H4 (cell line): Measurements from ENCODE around the gene LEUTX. TPM values are rescaled to one million over a fixed set of nuclear protein-coding genes. Genes with fewer than 3 reads are reported as not detected.
"Not testable (repeated sequence)": the region's sequence is repeated elsewhere in the genome, so short reads cannot be mapped to it uniquely, and the experiment has no call there.

Experiments used
- DNase-seq: peaks from one replicate; pipeline ENCODE4 v3.0.0-alpha.2; 2015; ENCODE audit warnings: low spot score
- total RNA-seq: library from RNA; depleted of rRNA; stranded (reverse); fragments of >200 nt; shearing (Covaris generic); gene quantifications from 2 replicates; pipeline ENCODE4 v1.2.3, GENCODE V29; 2014

Gene LEUTX
- total RNA-seq, 1 experiment from 2014 or later = not detected

DNA sequence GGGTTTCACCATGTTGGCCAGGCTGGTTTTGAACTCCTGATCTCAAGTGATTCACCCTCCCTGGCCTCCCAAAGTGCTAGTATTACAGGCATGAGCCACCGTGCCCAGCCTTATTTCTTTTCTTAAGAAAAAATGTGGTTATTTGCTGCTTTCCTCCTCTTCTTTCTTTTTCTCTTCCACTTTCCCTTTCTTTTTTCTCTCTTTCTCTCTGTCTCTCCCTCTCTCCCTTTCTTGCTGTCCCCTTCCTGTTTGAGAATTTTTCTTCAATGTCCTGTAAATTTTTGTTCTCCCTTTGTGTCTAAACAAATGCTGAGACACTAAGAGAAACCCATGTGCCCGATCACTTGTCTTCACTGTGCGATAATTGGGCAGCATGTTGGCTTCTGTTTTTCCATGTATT lies 2.2 kb downstream of the LEUTX start:
- DNase-seq = no peak

DNA sequence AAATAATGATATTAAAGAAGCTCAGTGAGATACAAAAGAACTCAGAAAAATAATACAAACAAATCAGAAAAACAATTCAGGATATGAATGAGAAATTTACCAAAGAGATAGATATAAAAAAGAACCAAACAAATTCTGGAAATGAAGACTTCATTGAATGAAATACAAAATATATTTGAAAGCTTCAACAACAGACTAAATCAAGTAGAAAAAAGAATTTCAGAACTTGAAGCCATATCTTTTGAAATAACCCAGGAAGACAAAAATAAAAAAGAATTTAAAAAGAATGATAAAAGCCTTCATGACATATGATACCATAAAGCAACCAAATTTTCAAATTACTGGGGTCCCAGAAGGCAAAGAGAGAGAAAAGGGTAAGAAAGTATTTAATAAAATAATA lies 9.6 kb downstream of the LEUTX start:
- DNase-seq = no peak

DNA sequence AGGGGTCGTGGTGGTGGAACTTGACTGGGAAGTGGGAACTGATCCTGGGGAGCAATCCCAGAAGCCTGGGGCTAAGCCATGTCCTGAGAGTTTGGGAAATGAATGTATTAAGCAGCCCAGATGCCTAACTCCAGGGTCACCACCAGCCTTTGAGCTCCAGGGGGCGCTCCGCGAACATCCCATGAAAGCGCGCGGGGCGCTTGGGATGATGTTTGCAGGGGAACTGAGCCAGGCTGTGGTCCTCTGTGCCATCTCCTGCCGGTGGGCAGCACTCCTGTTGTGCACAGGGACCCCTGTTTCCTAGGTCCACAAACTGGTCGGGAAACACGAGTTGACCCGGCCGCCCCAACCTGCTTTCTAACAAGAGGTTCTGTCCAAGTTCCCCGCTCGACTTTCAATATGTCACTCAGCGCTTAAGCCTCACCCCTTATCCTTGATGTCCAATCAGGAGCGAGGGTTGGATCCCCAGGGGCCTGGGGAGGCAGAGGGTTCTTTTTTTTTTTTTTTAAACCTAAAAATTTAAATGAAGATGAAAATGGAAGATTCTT lies 14.4 kb downstream of the LEUTX start:
- DNase-seq = peak; percentile 48

DNA sequence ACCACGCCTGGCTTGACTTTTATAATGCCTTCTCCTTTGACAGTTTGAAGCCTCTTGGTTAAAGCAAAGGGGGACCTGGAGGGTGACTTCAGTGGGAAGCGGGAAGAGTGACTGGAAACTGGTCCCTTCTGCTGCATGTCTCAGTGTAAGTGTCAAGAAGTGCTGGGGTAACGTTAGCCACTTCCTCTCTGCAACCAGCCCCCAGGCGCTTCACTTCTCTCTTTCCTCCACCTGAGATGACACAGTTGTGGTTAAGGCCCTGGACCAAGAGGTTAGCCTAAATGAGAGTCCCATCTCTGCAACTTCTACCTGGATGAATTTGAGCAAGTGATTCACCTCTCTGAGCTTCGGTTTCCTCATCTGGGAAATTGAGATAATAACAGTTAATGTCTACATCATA lies 16.3 kb downstream of the LEUTX start:
- no peak for DNase-seq

DNA sequence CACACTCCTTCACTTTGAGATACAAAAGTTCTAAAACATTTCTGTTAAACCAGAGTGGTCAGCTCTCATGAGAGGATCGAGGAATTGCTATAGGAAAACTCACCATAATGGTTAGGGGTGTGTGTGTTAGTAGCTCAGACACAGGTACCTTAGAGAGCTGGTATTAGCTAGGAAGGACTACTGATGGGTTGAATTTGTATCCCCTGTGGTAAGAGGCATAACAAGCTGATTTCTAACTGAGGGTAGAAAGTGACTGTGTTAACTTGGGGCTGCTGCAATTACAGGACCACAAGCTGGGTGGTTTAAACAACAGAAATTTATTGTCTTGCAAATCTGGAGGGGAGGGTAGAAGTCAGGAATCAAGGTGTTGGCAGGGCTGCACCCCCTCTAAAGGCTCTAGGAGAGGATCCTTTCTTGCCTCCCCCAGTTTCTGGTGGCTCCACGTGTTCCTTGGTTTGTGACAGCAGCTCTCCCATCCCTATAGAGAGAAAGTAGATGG lies 17.4 kb downstream of the LEUTX start:
- no peak for DNase-seq

DNA sequence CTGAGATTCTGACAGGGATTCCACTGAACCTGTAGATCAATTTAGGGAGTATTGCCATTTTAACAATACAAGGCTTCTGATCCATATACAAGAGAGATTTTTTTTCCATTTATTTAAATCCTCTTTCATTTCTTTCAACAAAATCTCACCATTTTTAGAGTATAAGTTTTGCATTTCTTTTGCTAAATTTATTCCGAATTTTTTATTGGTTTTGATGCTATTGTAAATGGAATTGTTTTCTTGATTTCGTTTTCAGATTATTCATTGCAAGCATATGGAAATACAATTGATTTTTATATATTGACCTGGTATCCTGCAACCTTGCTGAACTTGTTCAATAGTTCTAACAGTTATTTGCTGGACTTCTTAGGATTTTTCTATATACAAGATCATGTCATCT lies 18.4 kb downstream of the LEUTX start:
- DNase-seq = no peak

DNA sequence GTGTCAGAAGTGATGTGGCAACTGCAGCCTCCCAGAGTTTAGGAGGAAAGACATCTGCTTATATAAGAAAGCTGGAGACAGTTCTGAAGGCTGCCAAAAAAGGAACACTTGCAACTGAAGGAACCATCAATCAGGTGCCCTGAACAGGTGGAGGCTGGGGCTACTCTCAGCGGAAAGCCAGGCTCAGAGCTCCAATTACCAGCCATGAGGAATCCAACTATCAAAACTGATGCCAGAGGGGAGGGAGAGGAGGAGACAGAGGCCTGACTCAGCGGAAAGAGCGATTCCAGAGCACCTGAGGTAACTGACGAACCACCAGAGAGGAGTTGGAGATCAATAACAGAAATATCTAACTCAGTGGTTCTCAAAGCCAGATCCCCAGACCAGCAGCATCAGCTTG lies 24.3 kb downstream of the LEUTX start:
- DNase-seq = no peak

DNA sequence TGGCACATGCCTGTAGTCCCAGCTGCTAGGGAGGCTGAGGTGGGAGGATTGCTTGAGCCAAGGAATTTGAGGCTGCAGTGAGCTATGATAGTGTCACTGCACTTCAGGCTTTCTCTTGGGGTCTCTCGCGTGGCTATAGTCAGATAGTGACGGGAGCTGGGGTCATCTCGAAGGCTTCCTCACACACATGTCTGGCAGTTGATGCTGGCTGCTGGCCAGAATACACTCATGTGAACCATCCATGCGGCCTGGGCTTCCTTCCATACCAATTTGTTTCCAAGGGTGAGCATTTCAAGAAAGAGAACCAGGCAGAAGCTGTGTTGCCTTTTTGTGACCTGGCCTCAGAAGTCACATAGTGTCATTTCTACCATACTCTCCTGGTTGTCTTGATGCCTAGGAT lies 26.4 kb downstream of the LEUTX start:
- DNase-seq = no peak

DNA sequence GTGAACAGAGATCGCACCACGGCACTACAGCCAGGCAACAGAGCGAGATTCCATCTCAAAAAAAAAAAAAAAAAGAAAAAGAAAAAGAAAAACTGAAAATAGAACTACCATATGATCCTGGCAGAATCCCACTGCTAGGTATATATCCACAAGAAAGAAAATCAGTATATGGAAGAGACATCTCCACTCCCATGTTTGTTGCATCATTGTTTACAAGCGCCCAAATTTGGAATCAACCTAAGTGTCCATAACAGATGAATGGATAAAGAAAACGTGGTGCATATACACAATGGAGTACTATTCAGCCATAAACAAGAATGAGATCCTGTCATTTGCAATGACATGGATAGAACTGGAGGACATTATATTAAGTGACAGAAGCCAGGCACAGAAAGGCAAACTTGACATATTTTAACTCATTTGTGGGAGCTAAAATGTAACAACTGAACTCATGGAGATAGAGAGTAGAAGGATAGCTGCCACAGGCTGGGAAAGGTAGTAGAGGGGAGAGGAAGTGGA lies 29.3 kb downstream of the LEUTX start:
- no peak for DNase-seq

DNA sequence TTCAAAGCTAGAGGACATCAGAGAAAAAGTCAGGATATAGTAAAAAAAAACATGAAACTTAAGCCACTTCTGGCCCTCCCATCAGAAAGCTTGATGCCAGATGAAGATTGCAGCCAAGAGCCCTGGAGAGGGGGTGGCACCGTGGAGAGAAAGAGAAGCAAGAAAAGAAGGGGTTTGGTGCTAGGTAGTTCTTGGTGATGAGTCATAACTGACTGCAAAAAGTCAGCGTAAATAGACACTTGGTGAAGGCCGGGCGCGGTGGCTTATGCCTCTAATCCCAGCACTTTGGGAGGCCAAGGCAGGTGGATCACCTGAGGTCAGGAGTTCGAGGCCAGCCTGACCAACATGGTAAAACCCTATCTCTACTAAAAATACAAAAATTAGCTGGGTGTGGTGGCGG lies 30.0 kb downstream of the LEUTX start:
- DNase-seq = not testable (repeated sequence)

DNA sequence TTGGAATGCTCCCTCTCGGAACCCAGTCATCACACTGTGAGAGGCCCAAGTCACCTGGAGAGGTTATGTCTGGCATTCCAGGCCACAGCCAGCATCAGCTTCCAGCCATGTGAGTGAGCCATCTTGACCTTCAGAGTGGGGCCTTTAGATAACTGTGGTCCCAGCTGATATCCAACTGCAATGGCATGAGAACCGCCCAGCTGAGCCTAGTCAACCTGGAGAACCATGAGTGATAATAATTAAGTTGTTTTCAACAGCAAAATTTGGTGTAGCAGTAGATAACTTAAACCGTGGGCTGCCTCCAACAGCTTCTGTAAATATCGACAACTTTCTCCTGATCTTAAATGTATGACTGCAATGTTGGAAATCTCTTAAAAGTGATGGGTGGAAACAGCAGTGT lies 30.7 kb downstream of the LEUTX start:
- DNase-seq = no peak

DNA sequence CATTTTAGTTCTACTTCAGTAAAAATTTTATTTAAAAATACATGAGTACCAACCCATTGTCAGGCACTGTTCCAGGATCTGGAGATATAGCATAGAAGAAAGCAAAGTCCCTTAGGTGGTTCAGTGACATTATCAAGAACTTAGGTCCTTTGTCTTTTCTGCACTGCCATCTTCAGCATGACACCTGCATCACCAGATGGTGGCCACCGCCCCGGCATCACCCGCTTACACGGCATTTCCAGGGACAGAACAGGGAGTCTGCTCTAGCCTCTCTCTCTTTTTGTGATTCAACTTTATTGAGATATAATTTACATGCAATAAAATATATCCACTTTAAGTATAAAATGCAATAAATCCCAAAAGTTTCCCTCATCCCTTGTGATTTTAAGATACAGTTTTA lies 31.8 kb downstream of the LEUTX start:
- no peak for DNase-seq

DNA sequence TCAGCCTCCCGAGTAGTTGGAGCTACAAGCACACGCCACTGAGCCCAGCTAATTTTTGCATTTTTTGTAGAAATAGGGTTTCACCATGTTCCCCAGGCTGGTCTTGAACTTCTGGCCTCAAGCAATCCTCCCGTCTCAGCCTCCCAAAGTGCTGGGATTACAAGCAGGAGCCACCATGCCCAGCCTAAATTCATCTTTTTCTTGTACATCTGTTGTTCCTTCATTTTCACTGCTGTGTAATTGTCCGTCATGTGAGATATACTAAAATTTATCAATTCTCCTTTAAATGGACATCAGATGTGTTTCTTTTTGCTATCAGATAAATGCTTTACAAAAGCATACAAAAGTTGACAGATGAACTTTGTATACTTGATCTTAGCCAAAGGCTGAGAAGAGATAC lies 32.4 kb downstream of the LEUTX start:
- DNase-seq = no peak

DNA sequence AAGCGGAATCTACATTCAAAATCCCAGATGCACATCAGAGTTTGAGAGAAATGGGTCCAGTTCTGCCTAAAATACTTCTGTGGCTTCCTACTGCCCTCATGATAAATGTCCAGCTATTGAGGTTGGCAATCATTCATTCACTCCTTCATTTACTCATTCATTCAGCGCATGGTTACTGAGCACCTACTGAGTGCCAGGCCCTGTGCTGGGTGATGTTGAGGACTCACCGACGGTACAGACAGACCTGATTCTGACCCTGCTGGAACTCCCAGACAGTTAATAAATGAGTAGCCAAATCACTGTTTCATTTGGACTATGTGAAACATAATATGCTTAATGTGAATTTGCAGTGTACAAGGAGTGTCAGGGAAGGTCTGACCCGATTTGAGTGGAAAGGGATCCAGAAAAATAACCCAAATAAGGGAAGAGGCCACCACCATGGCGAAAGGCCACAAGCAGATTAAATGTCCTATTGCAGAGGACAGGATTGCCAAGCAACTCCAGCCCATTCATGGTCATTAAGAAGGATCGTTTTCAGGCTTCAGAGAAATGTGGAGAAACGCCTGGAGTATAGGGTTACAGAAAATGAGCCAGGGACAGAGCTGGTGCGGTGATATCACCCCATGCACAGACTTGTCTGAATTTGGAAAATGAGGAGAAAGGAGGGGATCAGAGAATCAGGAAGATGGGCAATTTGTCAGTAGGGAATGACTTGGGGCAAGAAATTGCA lies 34.8 kb downstream of the LEUTX start:
- DNase-seq = no peak

DNA sequence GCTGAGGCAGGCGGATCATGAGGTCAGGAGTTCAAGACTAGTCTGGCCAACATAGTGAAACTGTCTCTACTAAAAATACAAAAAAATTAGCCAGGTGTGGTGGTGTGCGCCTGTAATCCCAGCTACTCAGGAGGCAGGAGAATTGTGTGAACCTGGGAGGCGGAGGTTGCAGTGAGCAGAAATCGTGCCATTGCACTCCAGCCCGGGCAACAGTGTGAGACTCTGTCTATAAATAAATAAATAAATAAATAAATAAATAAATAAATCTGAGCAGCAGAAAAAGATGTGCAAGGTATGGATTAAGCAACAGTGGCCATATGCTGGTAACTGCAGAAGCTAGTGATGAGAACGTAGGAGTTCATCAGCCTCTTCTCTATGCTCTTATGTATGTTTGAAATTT lies 35.5 kb downstream of the LEUTX start:
- DNase-seq = not testable (repeated sequence)

DNA sequence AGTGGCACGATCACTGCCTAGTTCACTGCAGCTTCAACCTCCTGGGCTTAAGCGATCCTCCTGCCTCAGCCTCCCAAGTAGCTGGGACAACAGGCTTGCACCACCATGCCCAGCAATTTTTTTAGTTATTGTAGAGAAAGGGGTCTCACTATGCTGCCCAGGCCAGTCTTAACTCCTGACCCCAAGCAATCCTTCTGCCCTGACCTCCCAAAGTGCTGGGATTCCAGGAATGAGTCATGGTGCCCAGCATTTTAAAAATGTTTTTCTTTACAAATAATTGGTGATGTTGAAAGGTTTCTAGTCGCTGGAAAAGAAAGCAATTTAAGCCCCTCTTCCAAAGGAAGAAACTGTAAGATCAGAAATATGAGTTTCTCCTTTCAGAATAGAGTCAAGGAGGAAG lies 35.9 kb downstream of the LEUTX start:
- DNase-seq = no peak

DNA sequence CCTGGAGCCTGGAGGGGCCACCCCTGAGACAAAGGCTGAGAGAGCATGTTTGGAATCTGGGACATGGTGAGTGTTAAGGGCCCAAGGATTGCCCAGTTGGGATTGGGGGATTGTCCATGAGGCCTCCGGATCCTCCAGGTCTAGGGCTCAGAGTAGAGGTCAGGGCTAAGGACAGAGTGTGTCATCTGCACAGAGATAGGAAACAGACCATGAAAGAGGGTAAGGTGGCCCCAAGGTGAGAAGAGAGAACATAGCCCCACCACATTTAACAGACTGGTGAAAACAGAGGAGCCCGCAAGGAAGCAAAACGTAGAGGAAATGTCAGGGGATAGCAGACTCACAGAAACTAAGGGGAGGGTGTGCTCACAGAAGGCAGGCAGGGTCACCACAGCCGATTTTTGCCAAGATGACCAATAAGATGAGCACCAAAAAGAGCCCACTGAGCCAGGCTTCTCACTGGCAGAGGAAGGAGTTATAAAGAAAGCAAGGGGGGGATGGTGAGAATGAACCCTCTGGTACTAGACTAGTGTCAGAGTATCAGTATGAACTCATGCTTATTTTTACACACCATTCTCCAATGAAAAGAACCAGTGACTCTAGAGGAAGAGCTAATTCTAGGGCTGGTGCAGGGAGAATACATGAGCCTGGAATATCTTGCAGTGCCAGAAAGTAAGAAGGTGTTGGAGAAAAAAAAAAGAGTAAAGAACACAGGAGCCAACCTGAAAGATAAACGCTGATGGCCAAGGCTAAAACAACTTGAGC lies 37.8 kb downstream of the LEUTX start:
- DNase-seq = no peak

DNA sequence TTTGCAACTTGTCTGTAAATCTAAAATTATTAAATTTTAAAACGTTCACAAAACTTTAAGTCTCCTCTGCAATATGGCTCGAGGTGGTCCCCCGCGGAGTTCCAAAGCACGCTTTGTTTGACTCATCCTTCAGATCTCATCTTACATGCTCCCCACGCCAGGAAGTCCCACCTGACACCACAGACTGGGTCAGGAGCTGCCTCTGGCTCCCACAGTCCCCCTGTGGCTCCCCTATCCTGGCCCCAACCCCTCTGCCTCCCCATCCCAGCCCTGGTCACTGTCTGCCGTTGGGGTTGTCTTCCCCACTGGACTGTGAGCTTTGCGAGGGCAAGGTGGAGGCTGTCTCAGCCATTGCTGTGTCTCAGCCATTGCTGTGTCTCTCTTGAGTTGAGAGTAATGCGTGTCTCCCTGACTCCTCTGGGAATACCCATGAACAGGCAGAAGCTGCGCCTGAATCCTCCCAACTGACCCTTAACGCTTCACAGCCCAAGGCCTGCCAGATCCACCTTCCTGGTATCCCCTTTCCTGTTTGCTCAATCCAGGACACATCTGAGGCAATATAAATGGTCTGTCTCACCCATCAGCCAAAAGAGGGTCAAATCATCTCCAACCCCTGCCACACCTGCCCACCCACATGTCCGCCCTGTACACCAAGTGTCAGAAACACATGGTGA lies 39.4 kb downstream of the LEUTX start:
- no peak for DNase-seq

DNA sequence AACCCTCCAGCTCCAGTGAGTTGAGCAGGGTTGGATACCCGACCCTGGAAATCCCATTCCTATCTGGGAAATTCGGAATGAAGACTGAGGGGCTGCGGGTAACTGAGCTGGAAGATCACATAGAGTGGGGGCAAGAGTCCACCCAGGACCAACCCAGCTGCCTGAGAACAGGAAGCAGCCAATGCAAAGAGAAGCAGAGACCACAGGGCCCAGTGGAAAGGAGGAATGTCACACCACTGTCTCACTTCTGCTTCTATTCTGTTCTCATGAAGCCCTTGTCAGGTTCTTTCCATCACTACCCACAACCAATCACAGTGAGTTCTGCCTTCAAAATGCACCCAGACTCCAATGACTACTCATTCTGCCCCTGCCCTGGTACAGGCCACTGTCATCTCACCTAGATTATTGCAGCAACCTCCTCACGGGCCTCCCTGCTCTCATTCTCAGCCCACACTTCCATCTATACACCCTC lies 40.0 kb downstream of the LEUTX start:
- DNase-seq = no peak

DNA sequence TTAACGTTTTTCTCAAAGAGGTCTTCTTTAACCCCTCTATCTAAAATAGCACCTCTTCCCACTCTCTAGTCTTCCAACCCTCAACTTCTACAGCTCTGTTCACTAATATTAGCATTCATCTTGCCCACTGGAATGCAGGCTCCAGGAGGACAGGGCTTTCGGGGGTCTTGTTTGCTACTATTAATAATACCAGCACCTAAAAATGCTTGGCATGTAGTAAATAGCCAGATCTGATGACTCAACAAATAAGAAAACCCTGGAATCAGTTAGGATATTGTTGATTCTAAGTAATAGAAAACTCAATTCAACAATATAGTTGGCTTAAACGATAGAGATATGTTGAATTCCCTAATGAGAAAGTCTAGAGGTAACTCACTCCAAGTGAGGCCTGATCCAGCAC lies 41.1 kb downstream of the LEUTX start:
- DNase-seq = no peak

DNA sequence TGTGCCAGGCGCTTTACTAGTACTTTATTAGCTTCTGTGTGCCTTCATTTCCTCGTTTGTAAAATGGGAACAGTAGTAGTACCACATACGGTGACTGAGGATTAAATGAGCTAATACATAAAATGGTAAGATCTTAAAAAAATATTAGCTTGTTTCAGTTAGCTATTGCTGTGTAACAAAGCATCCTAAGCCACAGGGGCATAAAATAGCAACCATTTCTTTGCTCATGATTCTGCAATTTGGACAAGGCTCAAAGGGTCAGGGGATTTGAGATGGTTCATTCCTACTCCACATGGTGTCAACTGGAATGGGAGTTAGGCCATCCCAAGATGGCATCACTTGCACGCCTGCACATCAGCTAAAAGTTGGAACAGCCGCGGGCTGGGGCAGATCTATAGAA lies 42.0 kb downstream of the LEUTX start:
- no peak for DNase-seq

DNA sequence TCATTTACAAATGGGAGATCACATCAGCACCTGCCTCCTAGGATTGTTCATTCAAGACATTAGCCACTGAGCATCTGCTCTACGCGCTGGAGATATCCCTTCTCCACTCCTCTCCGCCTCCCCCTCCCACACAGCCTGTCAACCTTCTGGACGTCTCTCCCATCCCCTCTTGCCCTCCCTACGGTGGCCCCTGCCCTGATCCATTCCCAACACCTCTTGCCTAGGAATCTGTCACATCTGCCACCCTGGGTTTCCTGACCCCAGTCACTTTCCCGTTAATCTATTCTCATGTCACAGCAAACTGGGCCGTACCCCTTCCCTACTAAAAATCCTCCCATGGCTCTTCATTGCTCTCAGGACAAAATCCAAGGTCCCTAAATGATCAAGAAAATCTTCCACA lies 45.0 kb downstream of the LEUTX start:
- DNase-seq = no peak
